ENCODE measurements around the gene GALNT12.

Gene GALNT12

GRCh38 chr9:98789483-98790133 is 17.9 kb upstream of the GALNT12 start:
- no peak for DNase-seq
- TF ChIP-seq GATA1 (IDR thresholded peaks at IDR 0.05; ENCODE audit: low read depth, low read length) = no peak
- no peak for TF ChIP-seq POLR2A (IDR thresholded peaks at IDR 0.05; ENCODE audit: low read length)

GRCh38 chr9:98790134-98790841 is 17.2 kb upstream of the GALNT12 start:
- no peak for TF ChIP-seq GATA1 (IDR thresholded peaks at IDR 0.05; ENCODE audit: low read depth, low read length)
- TF ChIP-seq POLR2A (IDR thresholded peaks at IDR 0.05; ENCODE audit: low read length) = no peak
- DNase-seq = peak; percentile 35 to 39

- peak; percentile 73 to 79 for DNase-seq
Observed at GRCh38 chr9:98790842-98791607, 16.4 kb upstream of the GALNT12 start.

GRCh38 chr9:98791608-98792490 is 15.6 kb upstream of the GALNT12 start:
- DNase-seq = no peak
- no peak for TF ChIP-seq POLR2A (IDR thresholded peaks at IDR 0.05; ENCODE audit: low read length)
- TF ChIP-seq GATA1 (IDR thresholded peaks at IDR 0.05; ENCODE audit: low read depth, low read length) = no peak

More at GRCh38 chr9:98790842-98791607, 16.4 kb upstream of the GALNT12 start:
- TF ChIP-seq POLR2A (IDR thresholded peaks at IDR 0.05; ENCODE audit: low read length) (no peak), GATA1 (IDR thresholded peaks at IDR 0.05; ENCODE audit: low read depth, low read length) (no peak)

- no peak for DNase-seq
- no peak for TF ChIP-seq POLR2A (IDR thresholded peaks at IDR 0.05; ENCODE audit: low read length)
- TF ChIP-seq GATA1 (IDR thresholded peaks at IDR 0.05; ENCODE audit: low read depth, low read length) = no peak
Observed at GRCh38 chr9:98793031-98793430, 14.4 kb upstream of the GALNT12 start.

- TF ChIP-seq POLR2A (IDR thresholded peaks at IDR 0.05; ENCODE audit: low read length) = no peak
- TF ChIP-seq GATA1 (IDR thresholded peaks at IDR 0.05; ENCODE audit: low read depth, low read length) = no peak
- DNase-seq = no peak
Observed at GRCh38 chr9:98794802-98795201, 12.7 kb upstream of the GALNT12 start.

GRCh38 chr9:98795295-98795955 is 12.0 kb upstream of the GALNT12 start:
- no peak for TF ChIP-seq GATA1 (IDR thresholded peaks at IDR 0.05; ENCODE audit: low read depth, low read length)
- no peak for TF ChIP-seq POLR2A (IDR thresholded peaks at IDR 0.05; ENCODE audit: low read length)
- DNase-seq = no peak

- TF ChIP-seq POLR2A (IDR thresholded peaks at IDR 0.05; ENCODE audit: low read length) (no peak), GATA1 (IDR thresholded peaks at IDR 0.05; ENCODE audit: low read depth, low read length) (no peak)
- DNase-seq = no peak
Observed at GRCh38 chr9:98795970-98796363, 11.5 kb upstream of the GALNT12 start.

- DNase-seq = peak; percentile 74 to 82
- TF ChIP-seq GATA1 (IDR thresholded peaks at IDR 0.05; ENCODE audit: low read depth, low read length) (no peak), POLR2A (IDR thresholded peaks at IDR 0.05; ENCODE audit: low read length) (no peak)
Observed at GRCh38 chr9:98796364-98797101, 10.9 kb upstream of the GALNT12 start, which contains the start of gene ANKS6. ANKS6 (minus strand) TSS chr9:98796555; CDS start chr9:98796491, 64 bp downstream.

GRCh38 chr9:98797491-98797890 is 10.0 kb upstream of the GALNT12 start:
- DNase-seq = no peak
- TF ChIP-seq POLR2A (IDR thresholded peaks at IDR 0.05; ENCODE audit: low read length) (no peak), GATA1 (IDR thresholded peaks at IDR 0.05; ENCODE audit: low read depth, low read length) (no peak)

- TF ChIP-seq POLR2A (IDR thresholded peaks at IDR 0.05; ENCODE audit: low read length) (no peak), GATA1 (IDR thresholded peaks at IDR 0.05; ENCODE audit: low read depth, low read length) (no peak)
- no peak for DNase-seq
Observed at GRCh38 chr9:98798254-98798653, 9.2 kb upstream of the GALNT12 start.

- no peak for TF ChIP-seq POLR2A (IDR thresholded peaks at IDR 0.05; ENCODE audit: low read length)
- no peak for TF ChIP-seq GATA1 (IDR thresholded peaks at IDR 0.05; ENCODE audit: low read depth, low read length)
- no peak for DNase-seq
Observed at GRCh38 chr9:98801561-98801960, 5.9 kb upstream of the GALNT12 start.
